ENCODE data around the gene PCYT1A. TPM values are rescaled to one million over a fixed set of nuclear protein-coding genes. Genes with fewer than 3 reads are reported as not detected.

The PCYT1A gene
- polyA plus RNA-seq, 3 donors: 24.3 to 99.6 (median 31.6) TPM

- no peaks in the 10 kb centered on the region for H3K36me3 Mint-ChIP-seq
- no peak overlapping the region for H3K9ac ChIP-seq (ENCODE audit: insufficient read depth, low read length, poor library complexity, severe bottlenecking)
- intact Hi-C loops (cut with micrococcal nuclease): no loop called here
- no peak overlapping the region for H3K27ac ChIP-seq (ENCODE audit: low read depth in 1 of 2, low read length in 2 of 2)
- H2AFZ ChIP-seq (ENCODE audit: insufficient read depth, low read depth, low read length, poor library complexity, severe bottlenecking): no peak overlapping the region
- no peak overlapping the region for H3K4me2 ChIP-seq (replicated peaks; ENCODE audit: extremely low read depth, low read length, poor library complexity, severe bottlenecking)
- no peak for DNase-seq
- no peaks in the 10 kb centered on the region for H3K36me3 ChIP-seq (replicated peaks in 1 of 2; ENCODE audit: control insufficient read depth in 1 of 2, insufficient read depth in 2 of 2, low read length in 2 of 2)
- H3K79me2 ChIP-seq (ENCODE audit: insufficient read depth, low read length): no peaks in the 10 kb centered on the region
- peaks cover 14% of the 10 kb centered on the region for H3K4me1 Mint-ChIP-seq
- no peaks in the 10 kb centered on the region for H4K20me1 ChIP-seq (ENCODE audit: insufficient read depth, low read length)
- H3K27me3 Mint-ChIP-seq (ENCODE audit: low read depth in 3 of 3): peaks cover 0 to 4% (median 1%) of the 10 kb centered on the region in 3 donors
- H3K4me3 Mint-ChIP-seq: no peak overlapping the region
- no peak overlapping the region for H3K27ac Mint-ChIP-seq
- H3K4me3 ChIP-seq (replicated peaks in 1 of 3; ENCODE audit: low read depth in 2 of 3, low read length in 3 of 3): no peak overlapping the region
- no peaks in the 10 kb centered on the region for H3K27me3 ChIP-seq (ENCODE audit: control insufficient read depth in 2 of 2, insufficient read depth in 2 of 2, low read length in 2 of 2)
- no peaks in the 10 kb centered on the region for H3K9me3 Mint-ChIP-seq
- peaks cover 7 to 8% of the 10 kb centered on the region in 2 donors for H3K4me1 ChIP-seq (ENCODE audit: control insufficient read depth in 1 of 2, insufficient read depth in 2 of 2, low read length in 2 of 2)
- 93% methylated on average over 5 of the region's 15 CpGs for WGBS (ENCODE audit: insufficient coverage)
- no peak for TF ChIP-seq CTCF (IDR thresholded peaks at IDR 0.05)
- H3K9me3 ChIP-seq (replicated peaks in 1 of 2; ENCODE audit: control insufficient read depth in 1 of 2, insufficient read depth in 1 of 2, low read length in 2 of 2): no peaks in the 10 kb centered on the region
These were observed 61.7 kb downstream of the PCYT1A start for GRCh38 chr3:196225763-196226364.

DNA sequence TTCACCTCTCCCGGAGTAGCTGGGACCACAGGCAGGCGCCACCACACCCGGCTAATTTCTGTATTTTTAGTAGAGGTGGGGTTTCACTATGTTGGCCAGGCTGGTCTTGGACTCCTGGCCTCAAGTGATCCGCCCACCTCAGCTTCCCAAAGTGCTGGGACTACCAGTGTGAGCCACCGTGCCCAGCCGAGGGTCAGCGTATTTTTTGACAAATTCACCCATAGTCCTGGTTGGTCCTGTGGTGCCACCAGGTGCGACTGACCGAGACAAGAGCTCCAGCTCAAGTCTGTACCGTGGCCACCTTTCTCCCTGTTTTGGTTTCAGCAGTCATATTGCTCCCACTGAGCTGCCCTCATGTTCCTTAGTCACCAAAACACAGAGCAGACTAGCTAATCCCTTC, 62.4 kb downstream of the PCYT1A start:
- WGBS (ENCODE audit: insufficient coverage): 98% methylated on average over 8 of the region's 10 CpGs
- H3K27ac Mint-ChIP-seq: no peak overlapping the region
- H3K4me1 Mint-ChIP-seq: peaks cover 21% of the 10 kb centered on the region

More for the DNA sequence above, 62.4 kb downstream of the PCYT1A start:
- H3K27me3 ChIP-seq (ENCODE audit: control insufficient read depth in 2 of 2, insufficient read depth in 2 of 2, low read length in 2 of 2): no peaks in the 10 kb centered on the region
- H3K27me3 Mint-ChIP-seq (ENCODE audit: low read depth in 3 of 3): peaks cover 0 to 3% (median 1%) of the 10 kb centered on the region in 3 donors
- no peaks in the 10 kb centered on the region for H3K9me3 ChIP-seq (replicated peaks in 1 of 2; ENCODE audit: control insufficient read depth in 1 of 2, insufficient read depth in 1 of 2, low read length in 2 of 2)
- H3K9ac ChIP-seq (ENCODE audit: insufficient read depth, low read length, poor library complexity, severe bottlenecking): no peak overlapping the region
- peak overlapping the region in 1 of 2 donors; percentile 20 for H3K4me3 Mint-ChIP-seq
- no peak overlapping the region for H3K27ac ChIP-seq (ENCODE audit: low read depth in 1 of 2, low read length in 2 of 2)
- no peaks in the 10 kb centered on the region for H3K36me3 ChIP-seq (replicated peaks in 1 of 2; ENCODE audit: control insufficient read depth in 1 of 2, insufficient read depth in 2 of 2, low read length in 2 of 2)
- no peak for DNase-seq
- intact Hi-C loops (cut with micrococcal nuclease): no loop called here
- H3K79me2 ChIP-seq (ENCODE audit: insufficient read depth, low read length): no peaks in the 10 kb centered on the region
- TF ChIP-seq CTCF (IDR thresholded peaks at IDR 0.05): no peak
- no peak overlapping the region for H3K4me2 ChIP-seq (replicated peaks; ENCODE audit: extremely low read depth, low read length, poor library complexity, severe bottlenecking)
- no peak overlapping the region for H2AFZ ChIP-seq (ENCODE audit: insufficient read depth, low read depth, low read length, poor library complexity, severe bottlenecking)
- no peaks in the 10 kb centered on the region for H3K36me3 Mint-ChIP-seq
- no peak overlapping the region for H3K4me3 ChIP-seq (replicated peaks in 1 of 3; ENCODE audit: low read depth in 2 of 3, low read length in 3 of 3)
- peaks cover 15 to 16% of the 10 kb centered on the region in 2 donors for H3K4me1 ChIP-seq (ENCODE audit: control insufficient read depth in 1 of 2, insufficient read depth in 2 of 2, low read length in 2 of 2)
- no peaks in the 10 kb centered on the region for H4K20me1 ChIP-seq (ENCODE audit: insufficient read depth, low read length)
- H3K9me3 Mint-ChIP-seq: no peaks in the 10 kb centered on the region

All from CD14-positive monocyte (primary cell).